HG03571 (cell line): ENCODE measurements around the gene HERC2.

Experiments
- ATAC-seq: cut with Tn5 transposase; IDR thresholded peaks from one replicate; pipeline ENCODE4 v1.9.1; 2021; ENCODE audit not compliant: unreplicated experiment

Gene HERC2

GRCh38 chr15:28116521-28117431 lies 205.2 kb downstream of the HERC2 start:
- no peak for ATAC-seq

- no peak for ATAC-seq
Measured at GRCh38 chr15:28115871-28116270, 206.1 kb downstream of the HERC2 start.

- ATAC-seq: no peak
Measured at GRCh38 chr15:28114721-28115622, 207.0 kb downstream of the HERC2 start.

GRCh38 chr15:28114114-28114455 lies 207.9 kb downstream of the HERC2 start:
- no peak for ATAC-seq

GRCh38 chr15:28113394-28114113 lies 208.4 kb downstream of the HERC2 start:
- ATAC-seq: no peak

- ATAC-seq: no peak
Measured at GRCh38 chr15:28112962-28113361, 209.0 kb downstream of the HERC2 start.

GRCh38 chr15:28112101-28112760 lies 209.7 kb downstream of the HERC2 start:
- ATAC-seq: no peak

GRCh38 chr15:28111543-28111942 lies 210.4 kb downstream of the HERC2 start:
- no peak for ATAC-seq

- no peak for ATAC-seq
Measured at GRCh38 chr15:28110481-28110881, 211.5 kb downstream of the HERC2 start.

GRCh38 chr15:28109626-28110455 lies 212.1 kb downstream of the HERC2 start:
- ATAC-seq: no peak

- no peak for ATAC-seq
Measured at GRCh38 chr15:28107904-28108275, 214.1 kb downstream of the HERC2 start.

- ATAC-seq: no peak
Measured at GRCh38 chr15:28107111-28107903, 214.7 kb downstream of the HERC2 start.

- ATAC-seq: no peak
Measured at GRCh38 chr15:28106294-28107110, 215.5 kb downstream of the HERC2 start.

GRCh38 chr15:28105793-28106192 lies 216.2 kb downstream of the HERC2 start:
- no peak for ATAC-seq

GRCh38 chr15:28105224-28105791 lies 216.7 kb downstream of the HERC2 start:
- ATAC-seq: no peak

GRCh38 chr15:28104326-28104725 lies 217.7 kb downstream of the HERC2 start:
- no peak for ATAC-seq

GRCh38 chr15:28103831-28104230 lies 218.1 kb downstream of the HERC2 start:
- no peak for ATAC-seq

- no peak for ATAC-seq
Measured at GRCh38 chr15:28101983-28102441, 220.0 kb downstream of the HERC2 start.
